ENCODE measurements around the gene PBX3. TPM values are rescaled to one million over a fixed set of nuclear protein-coding genes. Genes with fewer than 3 reads are reported as not detected.

Gene PBX3
- total RNA-seq, 1 donor from 2014 or later = 6.3 TPM

- Histone ChIP-seq H3K4me3 (ENCODE audit: low read depth, low read length) (no peak overlapping the region), H3K36me3 (ENCODE audit: control insufficient read depth, insufficient read depth, low read length) (no peaks in the 10 kb centered on the region), H3K27me3 (ENCODE audit: control insufficient read depth, insufficient read depth, low read length) (no peaks in the 10 kb centered on the region)
- TF ChIP-seq CTCF (IDR thresholded peaks at IDR 0.05; ENCODE audit: insufficient read depth, low read length, severe bottlenecking) = no peak
- no peak for DNase-seq (ENCODE audit: low read depth)
- FAIRE-seq = no peak
Measured at GRCh38 chr9:125896964-125897363, 149.8 kb downstream of the PBX3 start.

GRCh38 chr9:125897481-125897880 lies 150.3 kb downstream of the PBX3 start:
- TF ChIP-seq CTCF (IDR thresholded peaks at IDR 0.05; ENCODE audit: insufficient read depth, low read length, severe bottlenecking) = no peak
- H3K36me3 ChIP-seq (ENCODE audit: control insufficient read depth, insufficient read depth, low read length) = no peaks in the 10 kb centered on the region
- no peaks in the 10 kb centered on the region for H3K27me3 ChIP-seq (ENCODE audit: control insufficient read depth, insufficient read depth, low read length)
- H3K4me3 ChIP-seq (ENCODE audit: low read depth, low read length) = no peak overlapping the region
- FAIRE-seq (no peak), DNase-seq (ENCODE audit: low read depth) (no peak)

DNA sequence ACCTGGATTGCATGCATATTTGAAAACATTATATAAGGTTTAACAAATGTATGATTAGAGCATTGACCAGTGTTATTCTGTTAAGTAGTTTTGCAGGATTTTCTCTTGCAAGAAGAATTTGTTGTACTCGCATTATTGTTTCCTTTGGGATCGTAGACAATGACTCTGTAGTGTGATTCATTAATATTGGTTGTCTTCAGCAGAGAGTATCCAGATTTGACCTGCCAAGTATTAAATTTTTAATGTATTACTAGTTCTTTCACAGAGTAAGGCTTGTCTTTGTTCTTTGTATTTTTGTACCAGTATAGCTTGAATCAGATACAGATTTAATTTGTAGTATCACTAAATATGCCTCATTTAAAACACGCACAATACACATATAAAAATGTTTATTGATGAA lies 155.0 kb downstream of the PBX3 start:
- DNase-seq (ENCODE audit: low read depth) (peak; percentile 46), FAIRE-seq (no peak)
- H3K36me3 ChIP-seq (ENCODE audit: control insufficient read depth, insufficient read depth, low read length) = no peaks in the 10 kb centered on the region
- TF ChIP-seq CTCF (IDR thresholded peaks at IDR 0.05; ENCODE audit: insufficient read depth, low read length, severe bottlenecking) = no peak
- H3K27me3 ChIP-seq (ENCODE audit: control insufficient read depth, insufficient read depth, low read length) = no peaks in the 10 kb centered on the region
- H3K4me3 ChIP-seq (ENCODE audit: low read depth, low read length) = no peak overlapping the region

GRCh38 chr9:125902831-125903512 lies 155.8 kb downstream of the PBX3 start:
- DNase-seq (ENCODE audit: low read depth) (no peak), FAIRE-seq (no peak)
- Histone ChIP-seq H3K36me3 (ENCODE audit: control insufficient read depth, insufficient read depth, low read length) (no peaks in the 10 kb centered on the region), H3K27me3 (ENCODE audit: control insufficient read depth, insufficient read depth, low read length) (no peaks in the 10 kb centered on the region), H3K4me3 (ENCODE audit: low read depth, low read length) (no peak overlapping the region)
- TF ChIP-seq CTCF (IDR thresholded peaks at IDR 0.05; ENCODE audit: insufficient read depth, low read length, severe bottlenecking) = no peak

GRCh38 chr9:125904155-125904851 lies 157.1 kb downstream of the PBX3 start:
- FAIRE-seq (no peak), DNase-seq (ENCODE audit: low read depth) (no peak)
- Histone ChIP-seq H3K4me3 (ENCODE audit: low read depth, low read length) (no peak overlapping the region), H3K36me3 (ENCODE audit: control insufficient read depth, insufficient read depth, low read length) (no peaks in the 10 kb centered on the region), H3K27me3 (ENCODE audit: control insufficient read depth, insufficient read depth, low read length) (no peaks in the 10 kb centered on the region)
- no peak for TF ChIP-seq CTCF (IDR thresholded peaks at IDR 0.05; ENCODE audit: insufficient read depth, low read length, severe bottlenecking)

Measured in bronchial epithelial cell (primary cell).